Smooth muscle cell (in vitro differentiated cells): ENCODE measurements around the gene OR7C1. TPM values are rescaled to one million over a fixed set of nuclear protein-coding genes. Genes with fewer than 3 reads are reported as not detected.

Source experiments
- DNase-seq: peaks from one replicate; lab custom pipeline; 2025; ENCODE audit not compliant: unreplicated experiment; lab: John Stamatoyannopoulos, UW
- H2AFZ ChIP-seq: fragments of 200-600 bp; sonication (generic); 2 replicates; pipeline ENCODE4 v1.6.0; 2016; ENCODE audit warnings: antibody characterized with exemption, low read depth, mild to moderate bottlenecking
- H3F3A ChIP-seq: fragments of 200-600 bp; sonication (generic); 2 replicates; pipeline ENCODE4 v1.6.0; 2017; ENCODE audit warnings: antibody characterized with exemption, low read depth
- H3K27ac ChIP-seq: fragments of 200-600 bp; sonication (generic); 2 replicates; pipeline ENCODE4 v1.5.1; 2016; ENCODE audit warnings: low read depth, mild to moderate bottlenecking
- H3K27me3 ChIP-seq: fragments of 200-600 bp; sonication (generic); 2 replicates; pipeline ENCODE4 v1.6.1; 2016; ENCODE audit warnings: low read depth, mild to moderate bottlenecking
- H3K36me3 ChIP-seq: fragments of 200-600 bp; sonication (generic); 2 replicates; pipeline ENCODE4 v1.5.1; 2016; ENCODE audit warnings: low read depth
- H3K4me1 ChIP-seq: fragments of 200-600 bp; sonication (generic); 2 replicates; pipeline ENCODE4 v1.5.1; 2016; ENCODE audit warnings: low read depth
- H3K4me2 ChIP-seq: fragments of 200-600 bp; sonication (generic); 2 replicates; pipeline ENCODE4 v1.6.0; 2016; ENCODE audit warnings: mild to moderate bottlenecking
- H3K4me3 ChIP-seq: fragments of 200-600 bp; sonication (generic); 2 replicates; pipeline ENCODE4 v1.5.1; 2016; ENCODE audit warnings: mild to moderate bottlenecking
- H3K79me2 ChIP-seq: fragments of 200-600 bp; sonication (generic); 2 replicates; pipeline ENCODE4 v1.6.0; 2016; ENCODE audit warnings: low read depth, mild to moderate bottlenecking
- H3K9ac ChIP-seq: fragments of 200-600 bp; sonication (generic); 2 replicates; pipeline ENCODE4 v1.6.0; 2016; ENCODE audit warnings: low read depth
- H3K9me3 ChIP-seq: fragments of 200-600 bp; sonication (generic); replicated peaks from 2 replicates; pipeline ENCODE4 v1.5.1; 2016; ENCODE audit warnings: low read depth
- H4K20me1 ChIP-seq: fragments of 200-600 bp; sonication (generic); 2 replicates; pipeline ENCODE4 v1.6.0; 2016; ENCODE audit warnings: low read depth
- CTCF ChIP-seq: fragments of 200-600 bp; sonication (generic); IDR thresholded peaks from 2 replicates; pipeline ENCODE4 v1.5.1; 2017; ENCODE audit warnings: borderline replicate concordance, mild to moderate bottlenecking, antibody characterized with exemption; ENCODE audit not compliant: insufficient read depth, poor library complexity, severe bottlenecking
- WGBS: methylation state at CpG from one replicate; pipeline ENCODE4 v1.1.7; 2016; ENCODE audit warnings: low lambda C conversion rate; 5-methylcytosine and 5-hydroxymethylcytosine counted together
- polyA plus RNA-seq: library from polyadenylated mRNA; unstranded; fragments of >200 nt; fragmentation: Nextera tagmentation; extraction: Ambion mirVana; gene quantifications from 2 replicates; pipeline ENCODE4 v1.2.1, GENCODE V29; 2016
- small RNA-seq: library from RNA; depleted of rRNA; stranded (forward); fragments of <200 nt; gene quantifications from one replicate; pipeline ENCODE3, GENCODE V24; 2014
- total RNA-seq: library from RNA; depleted of rRNA; stranded (reverse); fragments of >200 nt; gene quantifications from 2 replicates; pipeline ENCODE4 v1.2.3, GENCODE V29; 2014

OR7C1 gene
- total and polyA plus RNA-seq, 2 experiments from 2014 or later, result not detected

GRCh38 chr19:14748601-14749000 is 86.4 kb downstream of the OR7C1 start:
- Histone ChIP-seq H3K36me3 (no peaks in the 10 kb centered on the region), H3K4me2 (no peak overlapping the region), H3K27ac (no peak overlapping the region), H3K27me3 (no peaks in the 10 kb centered on the region), H3K9ac (no peak overlapping the region), H3K79me2 (no peaks in the 10 kb centered on the region), H3F3A (no peaks in the 10 kb centered on the region), H2AFZ (no peak overlapping the region), H4K20me1 (no peaks in the 10 kb centered on the region), H3K9me3 (no peaks in the 10 kb centered on the region), H3K4me3 (no peak overlapping the region), H3K4me1 (no peaks in the 10 kb centered on the region)
- WGBS, result 91% methylated on average over 6 of the region's 6 CpGs
- no peak for TF ChIP-seq CTCF
- no peak for DNase-seq

Small RNA genes within 50 kb of the gene (small RNA-seq; reads per million reads assigned to genes)
- gene AC005255.1, result 5.7 reads per million, percentile 66 among the genes with 10 or more reads in this experiment

Other genes with a start within 250 kb of the OR7C1 start
- not detected in 2 replicates for gene ADGRE3, start 160.3 kb downstream of the OR7C1 start, total RNA-seq
- gene ADGRE3, start 160.3 kb downstream of the OR7C1 start, polyA plus RNA-seq, result not detected in 2 replicates
- gene ZNF333, start 145.1 kb downstream of the OR7C1 start, total RNA-seq, result 16.0 and 16.4 TPM in 2 replicates
- gene ZNF333, start 145.1 kb downstream of the OR7C1 start, polyA plus RNA-seq, result 14.8 and 15.8 TPM in 2 replicates
- gene ADGRE2, start 56.6 kb downstream of the OR7C1 start, total RNA-seq, result 2.0 and 2.3 TPM in 2 replicates
- 3.3 and 3.6 TPM in 2 replicates for gene ADGRE2, start 56.6 kb downstream of the OR7C1 start, polyA plus RNA-seq
- not detected in 2 replicates for gene OR7A5, start within 50 bp of the OR7C1 start, total RNA-seq
- gene OR7A5, start within 50 bp of the OR7C1 start, polyA plus RNA-seq, result not detected in 2 replicates
- not detected in 2 replicates for gene OR7A10, start 13.7 kb upstream of the OR7C1 start, total RNA-seq
- gene OR7A10, start 13.7 kb upstream of the OR7C1 start, polyA plus RNA-seq, result not detected in 2 replicates
- not detected in 2 replicates for gene OR7A17, start 50.9 kb upstream of the OR7C1 start, total RNA-seq
- gene OR7A17, start 50.9 kb upstream of the OR7C1 start, polyA plus RNA-seq, result not detected in 2 replicates
- gene OR7C2, start 106.3 kb upstream of the OR7C1 start, total RNA-seq, result not detected in 2 replicates
- gene OR7C2, start 106.3 kb upstream of the OR7C1 start, polyA plus RNA-seq, result not detected in 2 replicates
- gene SLC1A6, start 144.7 kb upstream of the OR7C1 start, total RNA-seq, result 16.2 and 20.9 TPM in 2 replicates
- gene SLC1A6, start 144.7 kb upstream of the OR7C1 start, polyA plus RNA-seq, result 2.4 and 35.9 TPM in 2 replicates
- gene CASP14, start 214.3 kb upstream of the OR7C1 start, total RNA-seq, result not detected in 2 replicates
- not detected in 2 replicates for gene CASP14, start 214.3 kb upstream of the OR7C1 start, polyA plus RNA-seq
- gene OR1I1, start 247.0 kb upstream of the OR7C1 start, total RNA-seq, result not detected in 2 replicates
- not detected in 2 replicates for gene OR1I1, start 247.0 kb upstream of the OR7C1 start, polyA plus RNA-seq